Occipital lobe (tissue), 2 donors: Measurements from ENCODE around the gene JAG1. TPM values are rescaled to one million over a fixed set of nuclear protein-coding genes. Genes with fewer than 3 reads are reported as not detected.
A peak's percentile ranks its signal among the peaks of the same experiment; 100 is the strongest.

ENCODE experiments used
- DNase-seq: peaks from one replicate; lab custom pipeline; 2025; lab: John Stamatoyannopoulos, UW
- total RNA-seq: library from RNA; depleted of rRNA; stranded (reverse); fragments of >200 nt; gene quantifications from one replicate; pipeline ENCODE4 v1.2.3, GENCODE V29; 2014

The JAG1 gene
- total RNA-seq, 1 donor from 2014 or later = 26.0 TPM

GRCh38 chr20:10653599-10654249 lies 20.1 kb downstream of the JAG1 start:
- no peak for DNase-seq

- no peak for DNase-seq
These were observed 21.0 kb downstream of the JAG1 start for GRCh38 chr20:10652660-10653261.

GRCh38 chr20:10652185-10652584 lies 21.6 kb downstream of the JAG1 start:
- no peak for DNase-seq

- no peak for DNase-seq
These were observed 22.4 kb downstream of the JAG1 start for GRCh38 chr20:10651227-10651990.

- no peak for DNase-seq
These were observed 24.0 kb downstream of the JAG1 start for GRCh38 chr20:10649797-10650160.

- DNase-seq = no peak
These were observed 24.6 kb downstream of the JAG1 start for GRCh38 chr20:10649080-10649796.

GRCh38 chr20:10648651-10649050 lies 25.1 kb downstream of the JAG1 start:
- DNase-seq = no peak

GRCh38 chr20:10647909-10648308 lies 25.9 kb downstream of the JAG1 start:
- no peak for DNase-seq

- no peak for DNase-seq
These were observed 26.3 kb downstream of the JAG1 start for GRCh38 chr20:10647471-10647870.

GRCh38 chr20:10646886-10647420 lies 26.8 kb downstream of the JAG1 start:
- DNase-seq = no peak

GRCh38 chr20:10646006-10646405 lies 27.8 kb downstream of the JAG1 start:
- DNase-seq = no peak

- DNase-seq = no peak
These were observed 28.6 kb downstream of the JAG1 start for GRCh38 chr20:10645205-10645570.

GRCh38 chr20:10644458-10645204 lies 29.2 kb downstream of the JAG1 start:
- DNase-seq = no peak

GRCh38 chr20:10643560-10643873 lies 30.3 kb downstream of the JAG1 start:
- DNase-seq = no peak

GRCh38 chr20:10642856-10643559 lies 30.8 kb downstream of the JAG1 start:
- no peak for DNase-seq

GRCh38 chr20:10641893-10642292 lies 31.9 kb downstream of the JAG1 start:
- DNase-seq = no peak

GRCh38 chr20:10641467-10641866 lies 32.3 kb downstream of the JAG1 start:
- no peak for DNase-seq

GRCh38 chr20:10640897-10641296 lies 32.9 kb downstream of the JAG1 start:
- DNase-seq = no peak

- peak; percentile 13 for DNase-seq
These were observed 33.9 kb downstream of the JAG1 start for GRCh38 chr20:10639737-10640556.
